ENCODE data around the gene CC2D2B. TPM values are rescaled to one million over a fixed set of nuclear protein-coding genes. Genes with fewer than 3 reads are reported as not detected.

The CC2D2B gene
- total and polyA plus RNA-seq, 4 donors = 0.29 to 5.0 (median 0.72) TPM

DNA sequence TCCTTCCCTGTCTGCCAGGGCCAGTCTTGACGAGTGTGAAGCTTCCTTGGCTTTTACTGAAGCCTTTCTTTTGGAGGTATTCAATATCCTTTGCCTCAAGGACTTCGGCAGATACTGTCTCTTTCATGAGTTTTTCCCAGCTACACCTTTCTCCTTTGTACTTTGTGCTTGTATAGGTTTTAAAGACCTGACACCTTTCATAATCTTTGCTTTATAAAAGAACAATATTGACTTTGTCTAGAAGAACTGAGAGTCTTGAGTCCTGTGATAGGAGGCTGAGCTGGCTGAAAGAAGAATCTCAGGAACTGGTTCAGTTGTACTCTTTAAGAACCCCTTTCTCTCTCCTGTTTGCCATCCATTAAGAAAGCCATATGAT lies 41.3 kb upstream of the CC2D2B start:
- peaks cover 0 to 9% (median 6%) of the 10 kb centered on the region in 4 donors for H3K36me3 ChIP-seq (ENCODE audit: control insufficient read depth in 4 of 4, insufficient read depth in 4 of 4, low read length in 4 of 4)
- TF ChIP-seq, protein P1, sequence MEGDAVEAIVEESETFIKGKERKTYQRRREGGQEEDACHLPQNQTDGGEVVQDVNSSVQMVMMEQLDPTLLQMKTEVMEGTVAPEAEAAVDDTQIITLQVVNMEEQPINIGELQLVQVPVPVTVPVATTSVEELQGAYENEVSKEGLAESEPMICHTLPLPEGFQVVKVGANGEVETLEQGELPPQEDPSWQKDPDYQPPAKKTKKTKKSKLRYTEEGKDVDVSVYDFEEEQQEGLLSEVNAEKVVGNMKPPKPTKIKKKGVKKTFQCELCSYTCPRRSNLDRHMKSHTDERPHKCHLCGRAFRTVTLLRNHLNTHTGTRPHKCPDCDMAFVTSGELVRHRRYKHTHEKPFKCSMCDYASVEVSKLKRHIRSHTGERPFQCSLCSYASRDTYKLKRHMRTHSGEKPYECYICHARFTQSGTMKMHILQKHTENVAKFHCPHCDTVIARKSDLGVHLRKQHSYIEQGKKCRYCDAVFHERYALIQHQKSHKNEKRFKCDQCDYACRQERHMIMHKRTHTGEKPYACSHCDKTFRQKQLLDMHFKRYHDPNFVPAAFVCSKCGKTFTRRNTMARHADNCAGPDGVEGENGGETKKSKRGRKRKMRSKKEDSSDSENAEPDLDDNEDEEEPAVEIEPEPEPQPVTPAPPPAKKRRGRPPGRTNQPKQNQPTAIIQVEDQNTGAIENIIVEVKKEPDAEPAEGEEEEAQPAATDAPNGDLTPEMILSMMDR (IDR thresholded peaks at IDR 0.05; ENCODE audit: control extremely low read depth, extremely low read depth) = no peak
- H3K9me3 ChIP-seq (ENCODE audit: control insufficient read depth in 4 of 4, insufficient read depth in 3 of 4, low read length in 3 of 4) = no peaks in the 10 kb centered on the region
- DNase-seq = no peak
- 73 to 93% methylated on average over 2 of the region's 2 CpGs for WGBS, 2 donors
- H3K27ac ChIP-seq (ENCODE audit: low read depth in 1 of 2, low read length in 1 of 2) = no peak overlapping the region
- H3K27me3 ChIP-seq (ENCODE audit: control insufficient read depth in 3 of 3, insufficient read depth in 3 of 3, low read length in 2 of 3) = no peaks in the 10 kb centered on the region
- no peak for ATAC-seq (ENCODE audit: insufficient read depth, low FRiP score)
- H3K4me3 ChIP-seq = no peak overlapping the region
- H3K4me1 ChIP-seq (ENCODE audit: control insufficient read depth in 5 of 5, insufficient read depth in 5 of 5, low read length in 5 of 5) = peaks cover 0 to 7% (median 4%) of the 10 kb centered on the region in 5 donors
- H3K9ac ChIP-seq (ENCODE audit: insufficient read depth in 1 of 2, low read length in 2 of 2) = no peak overlapping the region

DNA sequence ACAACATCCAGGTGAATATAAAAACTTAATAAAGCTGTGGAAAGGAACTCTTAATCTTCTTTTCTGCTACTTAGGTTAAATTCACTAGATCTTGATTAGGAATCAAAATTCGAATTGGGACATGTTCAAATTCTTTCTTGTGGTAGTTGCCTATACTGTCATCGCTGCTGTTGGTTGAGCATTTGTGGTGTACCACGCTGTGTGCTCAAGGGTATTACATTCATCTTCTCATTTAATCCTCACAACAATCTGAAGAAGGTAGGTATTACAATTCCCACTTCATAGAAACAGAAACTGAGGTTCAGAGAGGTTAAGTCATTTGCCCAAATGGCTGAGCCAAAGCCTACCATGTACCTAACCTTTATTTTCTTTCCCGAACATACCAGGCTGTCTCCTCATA lies 39.9 kb upstream of the CC2D2B start:
- H3K4me1 ChIP-seq (ENCODE audit: control insufficient read depth in 5 of 5, insufficient read depth in 5 of 5, low read length in 5 of 5) = peaks cover 0 to 7% (median 4%) of the 10 kb centered on the region in 5 donors
- H3K27me3 ChIP-seq (ENCODE audit: control insufficient read depth in 3 of 3, insufficient read depth in 3 of 3, low read length in 2 of 3) = no peaks in the 10 kb centered on the region
- DNase-seq (no peak), ATAC-seq (ENCODE audit: insufficient read depth, low FRiP score) (no peak)
- H3K4me3 ChIP-seq = no peak overlapping the region
- 91 to 94% methylated on average over 4 of the region's 4 CpGs for WGBS, 2 donors
- TF ChIP-seq, protein P1 (IDR thresholded peaks at IDR 0.05; ENCODE audit: control extremely low read depth, extremely low read depth) = no peak
- peaks cover 0 to 9% (median 6%) of the 10 kb centered on the region in 4 donors for H3K36me3 ChIP-seq (ENCODE audit: control insufficient read depth in 4 of 4, insufficient read depth in 4 of 4, low read length in 4 of 4)
- H3K9me3 ChIP-seq (ENCODE audit: control insufficient read depth in 4 of 4, insufficient read depth in 3 of 4, low read length in 3 of 4) = no peaks in the 10 kb centered on the region
- H3K27ac ChIP-seq (ENCODE audit: low read depth in 1 of 2, low read length in 1 of 2) = no peak overlapping the region
- no peak overlapping the region for H3K9ac ChIP-seq (ENCODE audit: insufficient read depth in 1 of 2, low read length in 2 of 2)

DNA sequence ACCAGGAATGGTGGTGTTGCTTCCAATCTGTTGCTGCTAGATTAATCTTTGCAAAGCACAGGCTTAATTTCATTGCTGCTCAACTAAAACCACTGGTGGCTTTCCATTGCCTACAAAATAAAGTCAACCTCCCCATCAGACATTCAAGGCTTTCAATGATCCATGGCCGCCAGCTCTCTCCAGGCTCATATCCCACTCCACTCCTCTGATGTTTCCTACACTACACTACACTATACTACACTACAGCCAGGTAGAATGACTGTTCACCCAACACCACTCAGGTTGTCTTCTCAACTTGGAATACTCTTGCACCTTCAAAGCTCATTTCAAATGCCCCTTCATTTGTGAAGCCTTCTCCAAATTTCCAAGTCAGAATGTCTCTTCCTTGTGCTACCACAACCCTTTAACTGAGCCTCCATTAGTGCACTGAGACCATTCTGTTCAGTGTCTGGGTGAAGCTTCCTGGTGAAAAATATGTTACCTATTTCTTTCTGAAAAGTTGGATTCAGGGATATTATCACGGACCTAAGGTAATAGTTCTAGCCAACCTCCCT lies 35.5 kb upstream of the CC2D2B start:
- peaks cover 5 to 18% (median 7%) of the 10 kb centered on the region in 4 donors for H3K36me3 ChIP-seq (ENCODE audit: control insufficient read depth in 4 of 4, insufficient read depth in 4 of 4, low read length in 4 of 4)
- WGBS, 2 donors = 96 to 98% methylated on average over 2 of the region's 2 CpGs
- DNase-seq = no peak

More for the DNA sequence above, 35.5 kb upstream of the CC2D2B start:
- Histone ChIP-seq H3K9me3 (ENCODE audit: control insufficient read depth in 4 of 4, insufficient read depth in 3 of 4, low read length in 3 of 4) (peaks cover 0 to 4% (median 0%) of the 10 kb centered on the region in 4 donors), H3K27ac (ENCODE audit: low read depth in 1 of 2, low read length in 1 of 2) (no peak overlapping the region), H3K4me1 (ENCODE audit: control insufficient read depth in 5 of 5, insufficient read depth in 5 of 5, low read length in 5 of 5) (no peaks in the 10 kb centered on the region), H3K9ac (ENCODE audit: insufficient read depth in 1 of 2, low read length in 2 of 2) (no peak overlapping the region), H3K4me3 (no peak overlapping the region), H3K27me3 (ENCODE audit: control insufficient read depth in 3 of 3, insufficient read depth in 3 of 3, low read length in 2 of 3) (no peaks in the 10 kb centered on the region)
- TF ChIP-seq, protein P1 (IDR thresholded peaks at IDR 0.05; ENCODE audit: control extremely low read depth, extremely low read depth) = no peak
- no peak for ATAC-seq (ENCODE audit: insufficient read depth, low FRiP score)
